Astrocyte (in vitro differentiated cells and primary cell): ENCODE results near the gene TRIP10. TPM values are rescaled to one million over a fixed set of nuclear protein-coding genes. Genes with fewer than 3 reads are reported as not detected.

Experiments
- DNase-seq: peaks from one replicate; pipeline ENCODE4 v3.0.0-alpha.2; 2010; ENCODE audit warnings: low read depth
- FAIRE-seq: peaks from 2 replicates; lab custom pipeline; 2011; peaks lifted over from hg19 to GRCh38; lab: Jason Lieb, UNC
- H2AFZ ChIP-seq: 2 replicates; pipeline ENCODE4 v1.6.0; 2012; ENCODE audit warnings: low read depth, low read length, inconsistent platforms
- H3K27ac ChIP-seq: 2 replicates; pipeline ENCODE4 v1.5.1; 2011; ENCODE audit warnings: low read depth, low read length, inconsistent platforms
- H3K27me3 ChIP-seq: 2 replicates; pipeline ENCODE4 v1.6.0; 2011; ENCODE audit warnings: low read length, inconsistent platforms; ENCODE audit not compliant: insufficient read depth
- H3K36me3 ChIP-seq: 2 replicates; pipeline ENCODE4 v1.5.1; 2011; ENCODE audit warnings: low read length, inconsistent platforms; ENCODE audit not compliant: insufficient read depth
- H3K4me1 ChIP-seq: 2 replicates; pipeline ENCODE4 v1.5.1; 2011; ENCODE audit warnings: low read length, inconsistent platforms; ENCODE audit not compliant: insufficient read depth
- H3K4me2 ChIP-seq: 2 replicates; pipeline ENCODE4 v1.6.0; 2012; ENCODE audit warnings: low read length, inconsistent platforms
- H3K4me3 ChIP-seq: 2 replicates; pipeline ENCODE4 v1.5.1; 2011; ENCODE audit warnings: low read depth, mild to moderate bottlenecking, low read length, inconsistent platforms; ENCODE audit not compliant: insufficient read depth
- H3K79me2 ChIP-seq: 2 replicates; pipeline ENCODE4 v1.6.0; 2012; ENCODE audit warnings: mild to moderate bottlenecking, low read length, inconsistent platforms; ENCODE audit not compliant: insufficient read depth
- H3K9ac ChIP-seq: 2 replicates; pipeline ENCODE4 v1.6.0; 2012; ENCODE audit warnings: mild to moderate bottlenecking, low read length, inconsistent platforms
- H3K9me3 ChIP-seq: 2 replicates; pipeline ENCODE4 v1.5.1; 2012; ENCODE audit warnings: low read depth, mild to moderate bottlenecking, low read length, inconsistent platforms; ENCODE audit not compliant: insufficient read depth
- H4K20me1 ChIP-seq: 2 replicates; pipeline ENCODE4 v1.6.0; 2012; ENCODE audit warnings: low read length, inconsistent platforms; ENCODE audit not compliant: insufficient read depth
- H3K27ac Mint-ChIP-seq: one replicate; pipeline ENCODE4 v1.8.0; 2021; ENCODE audit warnings: mild to moderate bottlenecking, mixed read lengths; ENCODE audit not compliant: unreplicated experiment
- H3K27me3 Mint-ChIP-seq: one replicate; pipeline ENCODE4 v1.8.0; 2021; ENCODE audit warnings: low read depth, mixed read lengths; ENCODE audit not compliant: unreplicated experiment
- H3K36me3 Mint-ChIP-seq: one replicate; pipeline ENCODE4 v1.8.0; 2021; ENCODE audit warnings: low read depth, mixed read lengths; ENCODE audit not compliant: unreplicated experiment
- H3K4me1 Mint-ChIP-seq: one replicate; pipeline ENCODE4 v1.8.0; 2021; ENCODE audit warnings: low read depth, mixed read lengths; ENCODE audit not compliant: unreplicated experiment
- H3K4me3 Mint-ChIP-seq: one replicate; pipeline ENCODE4 v1.8.0; 2021; ENCODE audit warnings: mild to moderate bottlenecking, moderate library complexity, mixed read lengths; ENCODE audit not compliant: unreplicated experiment
- H3K9me3 Mint-ChIP-seq: one replicate; pipeline ENCODE4 v1.8.0; 2021; ENCODE audit warnings: mild to moderate bottlenecking, mixed read lengths; ENCODE audit not compliant: unreplicated experiment
- EZH2 ChIP-seq: IDR thresholded peaks from 2 replicates; pipeline ENCODE4 v1.6.1; 2012; ENCODE audit warnings: mild to moderate bottlenecking, low read length, inconsistent platforms; ENCODE audit not compliant: insufficient read depth
- total RNA-seq: library from RNA; stranded (reverse); gene quantifications from 2 replicates; pipeline ENCODE4 v1.2.1, GENCODE V29; 2021
- TF ChIP-seq, protein P1 (sequence below): IDR thresholded peaks from 2 replicates; pipeline ENCODE4 v1.5.1; 2011; ENCODE audit warnings: low read depth, mild to moderate bottlenecking, inconsistent platforms, low read length, moderate library complexity; ENCODE audit not compliant: insufficient read depth

The TRIP10 gene
- total RNA-seq, 1 donor from 2014 or later = 41.4 TPM

DNA sequence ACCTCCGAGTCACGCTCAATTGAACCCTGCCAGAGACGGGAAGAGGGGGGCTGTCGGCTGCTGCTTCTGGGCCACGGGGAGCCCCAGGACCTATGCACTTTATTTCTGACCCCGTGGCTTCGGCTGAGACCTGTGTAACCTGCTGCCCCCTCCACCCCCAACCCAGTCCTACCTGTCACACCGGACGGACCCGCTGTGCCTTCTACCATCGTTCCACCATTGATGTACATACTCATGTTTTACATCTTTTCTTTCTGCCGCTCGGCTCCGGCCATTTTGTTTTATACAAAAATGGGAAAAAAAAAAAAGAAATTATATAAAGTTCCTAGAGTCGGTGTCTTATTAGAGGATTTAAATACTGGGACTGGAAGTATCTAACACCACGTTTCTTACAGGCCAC lies 11.7 kb downstream of the TRIP10 start:
- Histone ChIP-seq H3K27me3 (no peaks in the 10 kb centered on the region), H3K4me2 (no peak overlapping the region), H3K9me3 (no peaks in the 10 kb centered on the region), H3K79me2 (no peaks in the 10 kb centered on the region), H3K9ac (no peak overlapping the region), H3K27ac (no peak overlapping the region), H3K4me1 (peaks cover 6% of the 10 kb centered on the region), H3K36me3 (peaks cover 28% of the 10 kb centered on the region), H4K20me1 (peaks cover 5% of the 10 kb centered on the region), H3K4me3 (no peak overlapping the region), H2AFZ (no peak overlapping the region)
- no peak for TF ChIP-seq EZH2
- TF ChIP-seq, protein P1, sequence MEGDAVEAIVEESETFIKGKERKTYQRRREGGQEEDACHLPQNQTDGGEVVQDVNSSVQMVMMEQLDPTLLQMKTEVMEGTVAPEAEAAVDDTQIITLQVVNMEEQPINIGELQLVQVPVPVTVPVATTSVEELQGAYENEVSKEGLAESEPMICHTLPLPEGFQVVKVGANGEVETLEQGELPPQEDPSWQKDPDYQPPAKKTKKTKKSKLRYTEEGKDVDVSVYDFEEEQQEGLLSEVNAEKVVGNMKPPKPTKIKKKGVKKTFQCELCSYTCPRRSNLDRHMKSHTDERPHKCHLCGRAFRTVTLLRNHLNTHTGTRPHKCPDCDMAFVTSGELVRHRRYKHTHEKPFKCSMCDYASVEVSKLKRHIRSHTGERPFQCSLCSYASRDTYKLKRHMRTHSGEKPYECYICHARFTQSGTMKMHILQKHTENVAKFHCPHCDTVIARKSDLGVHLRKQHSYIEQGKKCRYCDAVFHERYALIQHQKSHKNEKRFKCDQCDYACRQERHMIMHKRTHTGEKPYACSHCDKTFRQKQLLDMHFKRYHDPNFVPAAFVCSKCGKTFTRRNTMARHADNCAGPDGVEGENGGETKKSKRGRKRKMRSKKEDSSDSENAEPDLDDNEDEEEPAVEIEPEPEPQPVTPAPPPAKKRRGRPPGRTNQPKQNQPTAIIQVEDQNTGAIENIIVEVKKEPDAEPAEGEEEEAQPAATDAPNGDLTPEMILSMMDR = no peak
- H3K4me3 Mint-ChIP-seq = no peak overlapping the region
- H3K27ac Mint-ChIP-seq = no peak overlapping the region
- H3K27me3 Mint-ChIP-seq = no peaks in the 10 kb centered on the region
- DNase-seq (no peak), FAIRE-seq (no peak)
- H3K4me1 Mint-ChIP-seq = peaks cover 1% of the 10 kb centered on the region
- no peaks in the 10 kb centered on the region for H3K9me3 Mint-ChIP-seq
- H3K36me3 Mint-ChIP-seq = peaks cover 11% of the 10 kb centered on the region

DNA sequence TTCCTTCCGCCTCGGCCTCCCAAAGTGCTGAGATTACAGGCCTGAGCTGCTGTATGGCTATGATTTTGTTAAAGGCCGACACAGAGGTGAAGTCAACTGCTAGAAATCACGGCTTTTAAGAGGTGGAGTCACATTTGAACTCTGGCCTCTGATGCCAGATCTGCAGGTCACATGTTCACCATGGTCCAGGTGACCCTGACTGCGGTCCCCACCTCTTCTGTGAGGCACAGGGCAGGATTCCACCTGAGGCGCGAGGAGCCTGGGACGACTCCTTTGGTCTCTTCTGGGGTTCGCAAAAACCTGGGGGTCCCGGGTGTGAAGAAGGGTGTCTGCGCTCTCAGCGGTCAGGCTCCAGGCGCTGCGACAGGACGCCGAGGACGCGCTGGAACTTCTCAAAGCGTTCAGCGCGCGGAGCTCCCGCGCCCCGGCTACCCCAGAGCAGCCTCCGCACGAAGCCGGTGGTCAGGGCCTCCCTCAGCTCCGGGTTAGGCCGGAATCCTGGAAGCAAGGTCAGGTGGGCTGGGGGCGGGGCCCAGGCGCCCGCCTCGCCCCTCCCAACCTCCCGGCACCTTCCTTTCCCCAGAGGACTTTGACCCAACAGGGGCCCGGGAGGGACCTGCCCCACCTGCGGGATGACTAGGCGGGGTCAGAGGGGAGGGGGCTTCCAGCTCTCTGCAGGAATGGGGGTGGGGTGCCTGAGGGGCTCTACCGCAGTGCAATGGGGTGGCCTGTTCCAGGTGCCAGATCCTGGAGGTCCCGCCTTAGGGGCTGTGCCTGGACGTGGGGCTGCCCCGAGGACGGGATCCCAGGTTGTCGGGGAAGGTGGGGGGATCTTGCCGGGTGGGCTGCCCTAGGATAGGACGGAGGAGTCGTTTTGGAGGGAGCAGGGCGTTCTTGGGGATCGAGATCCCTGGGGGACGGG lies 13.0 kb downstream of the TRIP10 start:
- Histone ChIP-seq H4K20me1 (peaks cover 5% of the 10 kb centered on the region), H3K9me3 (no peaks in the 10 kb centered on the region), H2AFZ (peak overlapping the region; percentile 67), H3K4me1 (peaks cover 6% of the 10 kb centered on the region), H3K27me3 (no peaks in the 10 kb centered on the region), H3K4me2 (peak overlapping the region; percentile 87), H3K79me2 (no peaks in the 10 kb centered on the region), H3K27ac (no peak overlapping the region), H3K36me3 (peaks cover 21% of the 10 kb centered on the region), H3K4me3 (no peak overlapping the region), H3K9ac (no peak overlapping the region)
- TF ChIP-seq EZH2 = no peak
- TF ChIP-seq, protein P1 = no peak
- Mint-ChIP-seq H3K27me3 (no peaks in the 10 kb centered on the region), H3K27ac (no peak overlapping the region), H3K4me3 (no peak overlapping the region), H3K9me3 (no peaks in the 10 kb centered on the region), H3K36me3 (peaks cover 11% of the 10 kb centered on the region), H3K4me1 (peaks cover 1% of the 10 kb centered on the region)
- FAIRE-seq (no peak), DNase-seq (no peak)
